ENCODE data around the gene SMIM45.

The SMIM45 gene

DNA sequence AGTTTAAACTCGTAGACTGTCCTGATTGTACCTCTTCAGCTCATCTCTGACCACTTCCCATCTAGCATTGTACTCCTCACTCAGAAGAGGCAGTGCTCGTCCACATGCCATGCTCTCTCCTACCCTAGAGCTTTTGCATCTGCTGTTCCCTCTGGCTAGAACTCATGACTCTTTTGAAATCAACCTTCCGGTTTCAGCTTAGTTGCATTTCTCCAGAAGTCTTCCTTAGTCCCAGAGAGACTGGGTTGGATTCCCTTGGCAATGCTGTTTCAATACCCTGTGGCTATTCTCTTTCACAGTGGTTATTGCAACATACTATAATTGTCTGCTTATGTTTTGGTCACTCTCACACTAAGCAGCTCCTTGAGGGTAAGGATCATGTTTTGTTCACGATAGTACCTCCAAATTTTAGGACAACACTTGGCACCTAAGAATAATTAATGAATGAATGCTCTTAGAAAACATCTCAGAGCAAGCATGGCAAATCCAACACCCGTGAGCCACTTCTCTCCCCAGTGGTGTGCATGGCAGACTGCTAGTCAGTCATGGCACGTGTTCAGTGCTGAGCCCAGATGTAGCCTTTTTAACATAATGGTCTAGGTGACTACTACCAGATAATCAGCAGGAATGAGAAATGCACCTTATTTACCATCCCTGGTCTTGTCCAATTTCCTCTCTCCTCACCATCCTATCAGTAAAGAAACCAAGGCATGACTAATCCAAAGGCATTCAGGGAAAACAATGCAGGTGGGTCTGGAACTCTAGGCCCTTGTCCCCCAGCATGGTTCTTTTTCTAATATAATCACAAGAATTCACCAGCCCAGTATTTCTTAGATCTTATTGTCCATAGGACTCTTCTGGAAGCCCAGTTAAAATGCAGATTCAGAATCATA, 31.8 kb downstream of the SMIM45 start:
- H3K4me1 Mint-ChIP-seq = no peaks in the 10 kb centered on the region
- no peaks in the 10 kb centered on the region for H3K9me3 Mint-ChIP-seq
- no peaks in the 10 kb centered on the region for H3K36me3 Mint-ChIP-seq (ENCODE audit: low read depth)
- H3K27me3 Mint-ChIP-seq = peaks cover 3% of the 10 kb centered on the region
- no peak overlapping the region for H3K4me3 Mint-ChIP-seq
- ATAC-seq (replicated peaks) = no peak
- no peak overlapping the region for H3K27ac Mint-ChIP-seq

DNA sequence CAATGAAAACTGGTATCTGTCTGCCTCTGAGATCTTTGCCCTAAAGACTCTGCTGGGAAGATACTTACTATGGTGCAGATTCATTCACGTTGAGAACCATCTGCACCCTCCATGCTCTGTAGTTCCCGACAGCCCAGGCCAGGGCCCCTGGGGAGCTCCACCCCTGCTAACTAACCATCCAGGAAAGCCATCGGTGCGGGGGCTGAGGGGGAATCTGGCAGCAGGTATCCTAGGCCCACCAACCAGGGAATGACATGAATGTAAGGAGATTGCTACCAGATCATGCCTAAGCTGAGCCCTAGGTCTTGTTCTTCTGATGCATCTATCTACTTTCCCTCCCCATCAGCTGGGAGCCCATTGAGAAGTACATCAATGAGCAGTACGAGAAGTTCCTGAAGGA, 35.3 kb downstream of the SMIM45 start:
- no peak overlapping the region for H3K4me3 Mint-ChIP-seq
- H3K36me3 Mint-ChIP-seq (ENCODE audit: low read depth) = no peaks in the 10 kb centered on the region
- H3K27ac Mint-ChIP-seq = no peak overlapping the region

DNA sequence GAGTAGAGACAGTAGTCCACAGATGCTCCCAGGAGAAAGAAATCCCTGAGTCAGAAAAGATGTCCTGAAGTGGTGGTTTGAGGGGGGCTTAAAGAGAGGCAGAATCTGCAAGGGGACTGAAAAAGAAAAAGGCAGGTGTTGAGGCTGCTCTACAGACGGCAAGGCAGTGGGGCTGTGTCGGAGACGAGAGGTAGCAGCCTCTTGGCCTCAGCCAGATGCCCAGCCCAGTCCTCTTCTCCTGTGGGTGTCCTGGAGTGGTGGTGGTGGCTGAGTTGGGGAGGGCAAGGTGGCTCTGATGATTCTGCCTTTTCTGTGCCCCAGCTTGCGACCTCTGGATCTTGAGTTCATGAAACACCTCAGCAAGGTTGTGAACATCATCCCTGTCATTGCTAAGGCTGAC, 37.3 kb downstream of the SMIM45 start:
- Mint-ChIP-seq H3K36me3 (ENCODE audit: low read depth) (no peaks in the 10 kb centered on the region), H3K27me3 (peaks cover 3% of the 10 kb centered on the region), H3K27ac (no peak overlapping the region), H3K4me1 (no peaks in the 10 kb centered on the region), H3K9me3 (no peaks in the 10 kb centered on the region), H3K4me3 (no peak overlapping the region)
- ATAC-seq (replicated peaks) = no peak

More for the DNA sequence above, 35.3 kb downstream of the SMIM45 start:
- Mint-ChIP-seq H3K9me3 (no peaks in the 10 kb centered on the region), H3K4me1 (no peaks in the 10 kb centered on the region), H3K27me3 (peaks cover 3% of the 10 kb centered on the region)
- no peak for ATAC-seq (replicated peaks)

DNA sequence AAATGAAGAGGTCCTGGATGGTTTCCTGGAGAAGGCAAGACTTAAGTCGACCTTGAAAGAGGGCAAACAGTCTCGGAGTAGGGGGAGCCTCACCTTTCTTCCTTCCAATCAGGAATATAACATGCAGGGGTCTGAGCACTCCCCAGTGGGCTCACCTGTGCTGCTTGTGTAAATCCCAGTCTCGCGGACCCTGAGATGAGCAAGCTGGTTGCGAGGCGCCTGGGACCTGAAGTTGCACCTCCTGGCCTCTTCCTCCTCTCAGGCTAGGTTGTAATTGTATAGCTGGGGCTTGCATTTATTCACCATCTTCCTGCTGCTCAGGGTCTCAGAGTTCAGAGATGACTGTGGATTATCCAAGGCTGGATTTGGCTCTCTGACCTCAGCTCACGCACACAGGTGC, 39.2 kb downstream of the SMIM45 start:
- Mint-ChIP-seq H3K36me3 (ENCODE audit: low read depth) (no peaks in the 10 kb centered on the region), H3K27me3 (peaks cover 3% of the 10 kb centered on the region), H3K9me3 (no peaks in the 10 kb centered on the region), H3K4me3 (no peak overlapping the region), H3K27ac (no peak overlapping the region), H3K4me1 (no peaks in the 10 kb centered on the region)
- ATAC-seq (replicated peaks) = no peak

DNA sequence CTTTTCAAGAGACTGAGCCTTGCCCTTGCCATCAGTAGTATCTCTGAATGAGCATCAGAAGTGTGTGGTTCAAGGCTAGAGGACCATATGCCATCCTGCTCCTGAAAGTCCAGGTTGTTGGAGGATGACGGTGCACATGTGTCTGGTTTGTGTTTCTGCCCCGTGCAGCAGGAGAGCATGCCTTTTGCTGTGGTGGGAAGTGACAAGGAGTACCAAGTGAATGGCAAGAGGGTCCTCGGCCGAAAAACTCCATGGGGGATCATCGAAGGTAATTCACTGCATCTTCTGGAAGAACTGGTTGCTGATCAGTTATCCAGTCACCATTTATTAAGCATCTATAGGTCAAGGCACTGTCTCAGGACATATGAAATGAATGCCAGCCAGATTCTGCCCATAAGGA, 40.5 kb downstream of the SMIM45 start:
- no peak for ATAC-seq (replicated peaks)
- peaks cover 3% of the 10 kb centered on the region for H3K27me3 Mint-ChIP-seq
- H3K4me1 Mint-ChIP-seq = no peaks in the 10 kb centered on the region
- no peak overlapping the region for H3K27ac Mint-ChIP-seq
- H3K9me3 Mint-ChIP-seq = no peaks in the 10 kb centered on the region
- H3K36me3 Mint-ChIP-seq (ENCODE audit: low read depth) = no peaks in the 10 kb centered on the region
- no peak overlapping the region for H3K4me3 Mint-ChIP-seq

DNA sequence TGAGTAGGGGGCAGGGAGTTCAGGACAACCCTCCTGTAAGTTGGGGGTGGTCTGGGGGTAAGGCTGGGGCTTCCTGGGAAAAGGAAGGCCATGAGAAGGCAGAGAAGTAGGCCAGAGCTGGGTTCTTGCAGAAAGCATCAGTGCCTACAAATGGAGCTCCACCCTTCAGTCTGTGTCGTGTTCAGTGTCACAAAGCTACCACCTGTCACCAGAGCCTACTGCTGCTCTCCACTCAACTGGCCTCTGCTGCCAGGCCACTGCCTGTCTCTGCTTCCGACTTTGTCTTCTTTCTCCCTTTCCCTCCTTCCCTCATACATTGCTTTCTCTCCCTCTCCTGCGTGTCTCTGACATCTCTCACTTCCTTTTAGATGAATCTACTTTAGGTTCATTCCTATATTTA, 43.3 kb downstream of the SMIM45 start:
- ATAC-seq (replicated peaks) = no peak
- Mint-ChIP-seq H3K9me3 (no peaks in the 10 kb centered on the region), H3K4me1 (peaks cover 16% of the 10 kb centered on the region), H3K27me3 (no peaks in the 10 kb centered on the region), H3K27ac (no peak overlapping the region), H3K36me3 (ENCODE audit: low read depth) (peaks cover 6% of the 10 kb centered on the region), H3K4me3 (no peak overlapping the region)

DNA sequence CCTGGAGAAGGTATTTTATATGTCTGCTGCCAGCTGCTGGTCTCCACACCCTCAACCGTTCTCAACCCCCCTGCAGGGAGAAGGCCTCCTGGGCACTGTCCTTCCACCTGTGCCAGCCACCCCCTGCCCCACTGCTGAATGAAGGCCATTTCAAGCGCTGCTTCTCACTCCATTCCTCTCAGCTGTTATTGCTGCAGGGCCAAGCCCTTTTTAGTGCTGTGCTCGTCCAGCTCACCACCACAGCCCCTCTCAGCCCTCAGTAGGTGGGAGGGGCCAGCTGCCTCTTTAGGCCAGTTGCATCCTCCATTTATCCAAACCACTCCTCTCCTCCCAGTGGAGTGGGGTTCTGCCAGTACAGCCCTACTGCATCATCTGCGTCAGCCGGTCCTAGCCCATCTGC, 44.9 kb downstream of the SMIM45 start:
- Mint-ChIP-seq H3K4me3 (no peak overlapping the region), H3K4me1 (peaks cover 16% of the 10 kb centered on the region), H3K27ac (no peak overlapping the region), H3K36me3 (ENCODE audit: low read depth) (peaks cover 6% of the 10 kb centered on the region), H3K27me3 (no peaks in the 10 kb centered on the region), H3K9me3 (no peaks in the 10 kb centered on the region)
- no peak for ATAC-seq (replicated peaks)

DNA sequence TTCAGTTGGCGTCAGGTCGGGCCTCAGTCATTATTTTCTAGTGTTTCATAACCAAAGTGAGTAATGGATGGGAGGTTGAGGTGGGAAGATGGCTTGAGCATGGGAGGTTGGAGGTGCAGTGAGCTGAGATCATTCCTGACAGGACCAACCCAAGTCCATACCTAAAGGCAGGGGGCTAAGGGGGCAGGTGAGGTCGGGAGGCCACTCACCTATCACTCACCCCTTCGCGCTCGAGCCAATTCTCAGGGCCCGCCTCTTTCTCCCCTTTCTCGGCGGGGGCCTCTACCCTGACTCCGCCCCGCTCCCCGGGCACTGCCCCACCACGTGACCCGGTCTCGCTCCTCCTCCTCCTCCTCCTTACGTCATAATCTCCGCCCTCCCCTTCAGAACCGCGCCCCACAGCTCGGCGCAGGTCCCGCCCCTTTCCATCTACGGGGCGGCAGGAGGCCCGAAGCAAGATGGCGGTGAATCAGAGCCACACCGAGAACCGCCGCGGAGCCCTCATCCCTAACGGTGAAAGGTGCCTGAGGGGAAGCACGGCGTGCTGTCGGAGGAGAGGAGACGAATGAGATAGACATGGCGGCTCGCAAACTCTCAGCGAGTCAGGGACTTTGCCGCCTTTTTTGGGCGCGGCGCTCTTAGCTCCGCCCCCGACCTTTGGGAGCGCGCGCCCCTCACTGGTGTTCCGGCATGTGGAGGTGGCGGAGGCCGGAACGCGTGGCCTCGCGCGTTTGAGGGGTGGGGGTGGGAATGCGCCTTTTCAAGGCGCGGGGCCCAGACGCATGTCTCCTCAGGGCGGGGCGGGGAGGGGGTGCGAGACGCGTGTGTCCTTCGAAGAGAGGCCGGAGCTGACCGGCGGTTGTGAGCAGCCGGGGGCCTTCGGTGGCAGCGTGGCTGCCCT, 46.7 kb downstream of the SMIM45 start, which contains the start of gene WBP2NL:
Gene WBP2NL (plus strand): TSS at position 428 of the 901 bp plus-strand sequence. CDS start 31 bp downstream, at position 459.
- peak within 1 kb of the TSS; percentile 86 for H3K4me3 Mint-ChIP-seq
- peaks cover 6% of the 10 kb centered on the region for H3K36me3 Mint-ChIP-seq (ENCODE audit: low read depth)
- no peaks in the 10 kb centered on the region for H3K27me3 Mint-ChIP-seq
- peaks cover 16% of the 10 kb centered on the region for H3K4me1 Mint-ChIP-seq
- H3K27ac Mint-ChIP-seq = peak within 1 kb of the TSS; percentile 97
- H3K9me3 Mint-ChIP-seq = no peaks in the 10 kb centered on the region
- peak; percentile 98 for ATAC-seq (replicated peaks)

DNA sequence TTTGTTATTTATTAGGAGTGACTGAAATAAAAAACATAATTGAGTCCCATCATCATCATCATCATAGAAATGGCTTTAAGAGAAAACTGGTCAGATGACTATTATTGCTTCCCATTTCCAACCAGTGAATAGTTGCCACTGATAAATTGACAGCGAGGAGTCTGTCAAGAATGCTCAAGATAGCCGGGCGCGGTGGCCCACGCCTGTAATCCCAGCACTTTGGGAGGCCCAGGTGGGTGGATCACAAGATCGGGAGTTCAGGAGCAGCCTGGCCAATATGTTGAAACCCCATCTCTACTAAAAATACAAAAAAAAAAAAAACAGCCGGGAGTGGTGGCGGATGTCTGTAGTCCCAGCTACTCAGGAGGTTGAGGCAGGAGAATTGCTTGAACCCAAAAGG, 48.5 kb downstream of the SMIM45 start:
- no peak overlapping the region for H3K27ac Mint-ChIP-seq
- peak overlapping the region; percentile 86 for H3K4me3 Mint-ChIP-seq
- peaks cover 6% of the 10 kb centered on the region for H3K36me3 Mint-ChIP-seq (ENCODE audit: low read depth)
- no peaks in the 10 kb centered on the region for H3K27me3 Mint-ChIP-seq
- H3K9me3 Mint-ChIP-seq = no peaks in the 10 kb centered on the region
- no peak for ATAC-seq (replicated peaks)
- peaks cover 16% of the 10 kb centered on the region for H3K4me1 Mint-ChIP-seq

DNA sequence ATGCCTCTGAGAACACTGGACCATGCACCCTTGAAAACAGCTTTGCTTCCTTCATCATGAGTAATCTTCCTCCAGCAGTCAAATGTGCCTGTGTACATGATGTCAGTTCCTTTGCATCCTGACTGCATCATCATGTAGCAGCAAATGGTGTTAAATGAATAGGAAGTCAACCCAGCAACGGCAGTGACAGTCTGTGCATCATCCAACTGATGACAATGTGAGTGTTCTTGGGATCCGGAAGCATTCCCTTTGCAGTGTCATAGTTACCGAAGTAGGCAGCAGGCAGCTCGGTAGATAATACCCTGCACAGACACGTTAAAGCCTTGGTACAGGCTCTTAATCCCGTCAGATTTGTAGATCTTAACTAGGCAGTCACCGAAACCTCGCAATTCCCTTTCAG, 49.2 kb downstream of the SMIM45 start:
- Mint-ChIP-seq H3K27me3 (no peaks in the 10 kb centered on the region), H3K4me3 (no peak overlapping the region), H3K9me3 (no peaks in the 10 kb centered on the region), H3K36me3 (ENCODE audit: low read depth) (peaks cover 6% of the 10 kb centered on the region), H3K27ac (no peak overlapping the region), H3K4me1 (peaks cover 16% of the 10 kb centered on the region)
- no peak for ATAC-seq (replicated peaks)

DNA sequence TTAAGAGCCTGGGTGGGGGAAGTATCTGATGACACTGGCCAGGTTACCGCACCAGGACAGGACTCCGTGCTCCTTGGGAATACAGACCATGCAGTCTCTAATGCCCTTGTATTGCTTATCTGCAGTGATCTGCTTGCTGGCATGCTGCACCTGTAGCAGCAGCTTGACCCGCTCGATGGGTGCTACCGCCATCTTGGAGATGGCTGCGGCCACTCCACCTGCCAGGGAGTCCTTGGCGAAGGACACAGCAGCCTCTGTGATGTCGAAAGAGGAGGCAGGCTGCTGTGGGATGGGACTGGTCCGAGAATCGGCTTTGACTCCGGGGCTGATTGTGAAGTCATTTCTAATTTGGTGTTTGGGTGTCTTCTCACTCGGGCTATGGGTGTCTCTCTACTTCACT, 49.8 kb downstream of the SMIM45 start:
- peaks cover 6% of the 10 kb centered on the region for H3K36me3 Mint-ChIP-seq (ENCODE audit: low read depth)
- peaks cover 16% of the 10 kb centered on the region for H3K4me1 Mint-ChIP-seq
- no peaks in the 10 kb centered on the region for H3K9me3 Mint-ChIP-seq
- H3K27me3 Mint-ChIP-seq = no peaks in the 10 kb centered on the region
- no peak overlapping the region for H3K4me3 Mint-ChIP-seq
- no peak overlapping the region for H3K27ac Mint-ChIP-seq
- no peak for ATAC-seq (replicated peaks)

DNA sequence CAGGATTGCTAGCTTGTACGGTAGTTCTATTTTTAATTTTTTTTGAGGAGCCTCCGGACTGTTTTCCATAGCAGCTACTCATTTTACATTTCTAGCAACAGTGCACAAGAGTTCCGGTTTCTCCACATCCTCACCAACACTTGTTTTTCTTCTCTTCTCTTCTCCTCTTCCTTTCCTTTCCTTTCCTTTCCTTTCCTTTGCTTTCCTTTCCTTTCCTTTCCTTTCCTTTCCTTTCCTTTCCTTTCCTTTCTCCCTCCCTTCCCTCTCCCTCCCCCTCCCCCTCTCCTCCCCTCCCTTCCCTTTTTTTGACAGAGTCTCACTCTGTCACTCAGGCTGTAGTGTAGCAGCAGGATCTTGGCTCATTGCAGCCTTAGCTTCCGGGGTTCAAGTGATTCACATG, 56.0 kb downstream of the SMIM45 start:
- Mint-ChIP-seq H3K4me3 (no peak overlapping the region), H3K4me1 (no peaks in the 10 kb centered on the region), H3K27me3 (no peaks in the 10 kb centered on the region), H3K9me3 (peaks cover 6% of the 10 kb centered on the region), H3K36me3 (ENCODE audit: low read depth) (no peaks in the 10 kb centered on the region), H3K27ac (no peak overlapping the region)
- no peak for ATAC-seq (replicated peaks)
